HEK293 (cell line): ENCODE measurements around the gene WDR12.
A peak's percentile ranks its signal among the peaks of the same experiment; 100 is the strongest.

Experiments
- MEIS1 ChIP-seq: sonication (generic); formaldehyde crosslinking; IDR thresholded peaks from 2 replicates; pipeline ENCODE4 v1.8.1; 2022; ENCODE audit warnings: missing genetic modification reagents, mild to moderate bottlenecking, borderline replicate concordance
- MZF1 ChIP-seq: fragments of 450-650 bp; formaldehyde crosslinking; IDR thresholded peaks from 2 replicates; pipeline ENCODE4 v1.5.1; 2017; ENCODE audit warnings: missing biosample characterization, missing genetic modification characterization, borderline replicate concordance
- PRDM2 ChIP-seq: fragments of 450-650 bp; formaldehyde crosslinking; IDR thresholded peaks from 2 replicates; pipeline ENCODE4 v1.5.1; 2016; ENCODE audit warnings: missing biosample characterization, missing genetic modification characterization, borderline replicate concordance
- SCRT1 ChIP-seq: fragments of 450-650 bp; formaldehyde crosslinking; IDR thresholded peaks from 2 replicates; pipeline ENCODE4 v1.5.1; 2016; ENCODE audit warnings: missing biosample characterization, missing genetic modification characterization, borderline replicate concordance
- YY1 ChIP-seq: fragments of 450-650 bp; formaldehyde crosslinking; IDR thresholded peaks from 2 replicates; pipeline ENCODE4 v1.5.1; 2018; ENCODE audit warnings: missing biosample characterization, missing genetic modification characterization
- ZBTB8A ChIP-seq: fragments of 450-650 bp; formaldehyde crosslinking; IDR thresholded peaks from 2 replicates; pipeline ENCODE4 v1.5.1; 2016; ENCODE audit warnings: missing biosample characterization, missing genetic modification characterization
- ZFP37 ChIP-seq: fragments of 450-650 bp; formaldehyde crosslinking; IDR thresholded peaks from 2 replicates; pipeline ENCODE4 v1.5.1; 2016; ENCODE audit warnings: missing biosample characterization, missing genetic modification characterization
- ZNF174 ChIP-seq: fragments of 450-650 bp; formaldehyde crosslinking; IDR thresholded peaks from 2 replicates; pipeline ENCODE4 v1.5.0; 2017; ENCODE audit warnings: missing biosample characterization, mild to moderate bottlenecking, missing genetic modification characterization
- ZNF24 ChIP-seq: fragments of 450-650 bp; formaldehyde crosslinking; IDR thresholded peaks from 2 replicates; pipeline ENCODE4 v1.5.1; 2016; ENCODE audit warnings: missing biosample characterization, missing genetic modification characterization
- ZNF366 ChIP-seq: fragments of 450-650 bp; formaldehyde crosslinking; conservative IDR thresholded peaks from 2 replicates; pipeline ENCODE4 v1.5.1; 2016; ENCODE audit warnings: missing biosample characterization, missing genetic modification characterization
- ZNF423 ChIP-seq: fragments of 450-650 bp; formaldehyde crosslinking; IDR thresholded peaks from 2 replicates; pipeline ENCODE4 v1.5.1; 2016; ENCODE audit warnings: missing biosample characterization, missing genetic modification characterization
- ZNF426 ChIP-seq: fragments of 450-650 bp; formaldehyde crosslinking; IDR thresholded peaks from 2 replicates; pipeline ENCODE4 v1.5.1; 2017; ENCODE audit warnings: missing biosample characterization, missing genetic modification characterization, mild to moderate bottlenecking, inconsistent platforms, moderate library complexity
- ZNF548 ChIP-seq: fragments of 450-650 bp; formaldehyde crosslinking; IDR thresholded peaks from 2 replicates; pipeline ENCODE4 v1.5.1; 2016; ENCODE audit warnings: missing biosample characterization, missing genetic modification characterization
- ZNF558 ChIP-seq: fragments of 450-650 bp; formaldehyde crosslinking; IDR thresholded peaks from 2 replicates; pipeline ENCODE4 v1.5.1; 2016; ENCODE audit warnings: missing biosample characterization, missing genetic modification characterization
- ZNF600 ChIP-seq: fragments of 450-650 bp; formaldehyde crosslinking; IDR thresholded peaks from 2 replicates; pipeline ENCODE4 v1.5.1; 2016; ENCODE audit warnings: missing biosample characterization, missing genetic modification characterization
- ZNF629 ChIP-seq: fragments of 450-650 bp; formaldehyde crosslinking; IDR thresholded peaks from 2 replicates; pipeline ENCODE4 v1.5.1; 2017; ENCODE audit warnings: missing biosample characterization, missing genetic modification characterization
- ZNF658 ChIP-seq: fragments of 450-650 bp; formaldehyde crosslinking; IDR thresholded peaks from 2 replicates; pipeline ENCODE4; 2016; ENCODE audit warnings: missing biosample characterization, missing genetic modification characterization
- ZNF701 ChIP-seq: fragments of 450-650 bp; formaldehyde crosslinking; IDR thresholded peaks from 2 replicates; pipeline ENCODE4 v1.5.1; 2016; ENCODE audit warnings: missing biosample characterization, missing genetic modification characterization
- ZNF776 ChIP-seq: fragments of 450-650 bp; formaldehyde crosslinking; IDR thresholded peaks from 2 replicates; pipeline ENCODE4 v1.5.0; 2017; ENCODE audit warnings: missing biosample characterization, missing genetic modification characterization, borderline replicate concordance
- ZNF837 ChIP-seq: fragments of 450-650 bp; formaldehyde crosslinking; IDR thresholded peaks from 2 replicates; pipeline ENCODE4 v1.5.1; 2016; ENCODE audit warnings: missing biosample characterization, missing genetic modification characterization
- TF ChIP-seq, protein P1 (sequence below): IDR thresholded peaks from 2 replicates; pipeline ENCODE4 v1.6.1; 2011; ENCODE audit warnings: mild to moderate bottlenecking, low read depth, low read length, borderline replicate concordance
- TF ChIP-seq, protein P2 (sequence below): fragments of 450-650 bp; formaldehyde crosslinking; IDR thresholded peaks from 2 replicates; pipeline ENCODE4 v1.5.1; 2016; ENCODE audit warnings: missing biosample characterization, missing genetic modification characterization
- TF ChIP-seq, protein P3 (sequence below): fragments of 450-650 bp; formaldehyde crosslinking; IDR thresholded peaks from 2 replicates; pipeline ENCODE4 v1.5.1; 2016; ENCODE audit warnings: missing biosample characterization, missing genetic modification characterization
- TF ChIP-seq, protein P4 (sequence below): fragments of 450-650 bp; formaldehyde crosslinking; conservative IDR thresholded peaks from 2 replicates; pipeline ENCODE4 v1.5.1; 2016; ENCODE audit warnings: low read depth, missing biosample characterization, missing genetic modification characterization

WDR12 gene

DNA sequence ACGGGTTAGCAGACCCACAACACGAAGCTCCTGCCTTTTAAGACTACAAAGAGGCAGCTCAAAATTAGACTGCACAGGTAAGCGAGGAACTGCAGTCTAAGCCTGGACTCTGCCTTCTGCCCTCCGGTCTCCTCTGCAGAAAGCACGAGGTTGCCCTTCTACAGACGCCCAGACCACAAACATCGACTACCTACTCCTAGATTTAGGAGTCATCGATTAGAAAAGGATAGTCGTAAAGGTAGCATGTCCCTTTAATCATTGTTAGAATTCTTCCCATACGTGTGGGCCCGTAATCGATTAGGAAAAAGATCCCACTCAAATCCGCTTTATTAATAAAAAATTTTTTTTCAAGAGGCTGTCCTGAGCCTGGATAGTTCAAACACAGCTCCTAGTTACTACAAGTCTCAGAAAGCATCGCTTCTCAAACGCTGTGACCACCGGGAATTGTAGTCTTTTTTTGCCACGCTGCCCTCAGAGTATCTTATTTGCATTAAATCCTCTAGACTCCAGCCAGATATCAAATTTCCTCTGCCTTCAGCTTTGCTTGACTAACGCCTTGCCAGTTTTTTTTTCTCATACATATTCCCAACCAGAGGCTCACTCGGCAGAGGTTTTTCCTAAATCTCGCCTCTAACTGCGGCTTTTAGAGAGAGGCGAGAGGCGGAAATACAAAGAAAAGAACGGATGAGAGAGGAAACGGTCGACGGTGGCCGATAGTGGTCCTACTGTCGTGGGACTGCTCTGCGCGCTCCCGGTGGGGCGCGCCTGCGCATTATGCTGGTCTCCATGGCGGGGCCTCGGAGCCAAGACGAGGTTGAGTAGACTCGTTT, at the start of gene WDR12, which contains the start of gene CARF (continued):
- no peak for TF ChIP-seq ZNF548 (tag by site-specific recombination)
- TF ChIP-seq, protein P1, sequence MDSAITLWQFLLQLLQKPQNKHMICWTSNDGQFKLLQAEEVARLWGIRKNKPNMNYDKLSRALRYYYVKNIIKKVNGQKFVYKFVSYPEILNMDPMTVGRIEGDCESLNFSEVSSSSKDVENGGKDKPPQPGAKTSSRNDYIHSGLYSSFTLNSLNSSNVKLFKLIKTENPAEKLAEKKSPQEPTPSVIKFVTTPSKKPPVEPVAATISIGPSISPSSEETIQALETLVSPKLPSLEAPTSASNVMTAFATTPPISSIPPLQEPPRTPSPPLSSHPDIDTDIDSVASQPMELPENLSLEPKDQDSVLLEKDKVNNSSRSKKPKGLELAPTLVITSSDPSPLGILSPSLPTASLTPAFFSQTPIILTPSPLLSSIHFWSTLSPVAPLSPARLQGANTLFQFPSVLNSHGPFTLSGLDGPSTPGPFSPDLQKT, result no peak
- TF ChIP-seq ZNF629 (tag by site-specific recombination), result 0 out of 2 replicates have a peak, but pooled peaks have one; percentile 8
- peak; percentile 21; the same call in 1 of the 2 replicates for TF ChIP-seq ZNF600 (tag by site-specific recombination)
- no peak for TF ChIP-seq ZNF701 (tag by site-specific recombination)
- no peak for TF ChIP-seq ZNF837 (tag by site-specific recombination)
- TF ChIP-seq, protein P2, sequence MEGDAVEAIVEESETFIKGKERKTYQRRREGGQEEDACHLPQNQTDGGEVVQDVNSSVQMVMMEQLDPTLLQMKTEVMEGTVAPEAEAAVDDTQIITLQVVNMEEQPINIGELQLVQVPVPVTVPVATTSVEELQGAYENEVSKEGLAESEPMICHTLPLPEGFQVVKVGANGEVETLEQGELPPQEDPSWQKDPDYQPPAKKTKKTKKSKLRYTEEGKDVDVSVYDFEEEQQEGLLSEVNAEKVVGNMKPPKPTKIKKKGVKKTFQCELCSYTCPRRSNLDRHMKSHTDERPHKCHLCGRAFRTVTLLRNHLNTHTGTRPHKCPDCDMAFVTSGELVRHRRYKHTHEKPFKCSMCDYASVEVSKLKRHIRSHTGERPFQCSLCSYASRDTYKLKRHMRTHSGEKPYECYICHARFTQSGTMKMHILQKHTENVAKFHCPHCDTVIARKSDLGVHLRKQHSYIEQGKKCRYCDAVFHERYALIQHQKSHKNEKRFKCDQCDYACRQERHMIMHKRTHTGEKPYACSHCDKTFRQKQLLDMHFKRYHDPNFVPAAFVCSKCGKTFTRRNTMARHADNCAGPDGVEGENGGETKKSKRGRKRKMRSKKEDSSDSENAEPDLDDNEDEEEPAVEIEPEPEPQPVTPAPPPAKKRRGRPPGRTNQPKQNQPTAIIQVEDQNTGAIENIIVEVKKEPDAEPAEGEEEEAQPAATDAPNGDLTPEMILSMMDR (tag by site-specific recombination), result no peak
- no peak for TF ChIP-seq MEIS1 (CRISPR knock-in tag)
- TF ChIP-seq SCRT1 (tag by site-specific recombination), result no peak
- no peak for TF ChIP-seq ZNF423 (tag by site-specific recombination)
- no peak for TF ChIP-seq ZNF776
- no peak; the same call in 1 of the 2 replicates for TF ChIP-seq YY1 (tag by site-specific recombination)
- TF ChIP-seq ZNF24 (tag by site-specific recombination), result no peak
- no peak; the same call in 1 of the 2 replicates for TF ChIP-seq ZBTB8A (tag by site-specific recombination)
- TF ChIP-seq PRDM2, result no peak
- no peak for TF ChIP-seq ZNF426 (tag by site-specific recombination)
- TF ChIP-seq ZNF174 (tag by site-specific recombination), result no peak
- TF ChIP-seq, protein P3, sequence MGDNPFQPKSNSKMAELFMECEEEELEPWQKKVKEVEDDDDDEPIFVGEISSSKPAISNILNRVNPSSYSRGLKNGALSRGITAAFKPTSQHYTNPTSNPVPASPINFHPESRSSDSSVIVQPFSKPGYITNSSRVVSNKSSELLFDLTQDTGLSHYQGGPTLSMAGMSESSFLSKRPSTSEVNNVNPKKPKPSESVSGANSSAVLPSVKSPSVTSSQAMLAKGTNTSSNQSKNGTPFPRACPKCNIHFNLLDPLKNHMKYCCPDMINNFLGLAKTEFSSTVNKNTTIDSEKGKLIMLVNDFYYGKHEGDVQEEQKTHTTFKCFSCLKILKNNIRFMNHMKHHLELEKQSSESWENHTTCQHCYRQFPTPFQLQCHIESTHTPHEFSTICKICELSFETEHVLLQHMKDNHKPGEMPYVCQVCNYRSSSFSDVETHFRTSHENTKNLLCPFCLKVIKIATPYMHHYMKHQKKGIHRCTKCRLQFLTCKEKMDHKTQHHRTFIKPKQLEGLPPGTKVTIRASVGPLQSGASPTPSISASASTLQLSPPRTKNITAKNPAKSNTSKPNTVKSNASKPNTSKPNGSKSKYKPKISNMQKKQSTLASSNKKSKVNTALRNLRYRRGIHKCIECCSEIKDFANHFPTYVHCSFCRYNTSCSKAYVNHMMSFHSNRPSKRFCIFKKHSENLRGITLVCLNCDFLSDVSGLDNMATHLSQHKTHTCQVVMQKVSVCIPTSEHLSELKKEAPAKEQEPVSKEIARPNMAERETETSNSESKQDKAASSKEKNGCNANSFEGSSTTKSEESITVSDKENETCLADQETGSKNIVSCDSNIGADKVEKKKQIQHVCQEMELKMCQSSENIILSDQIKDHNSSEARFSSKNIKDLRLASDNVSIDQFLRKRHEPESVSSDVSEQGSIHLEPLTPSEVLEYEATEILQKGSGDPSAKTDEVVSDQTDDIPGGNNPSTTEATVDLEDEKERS (tag by site-specific recombination), result no peak
- no peak for TF ChIP-seq MZF1 (tag by site-specific recombination)
- peak; percentile 98 for TF ChIP-seq ZNF366 (tag by site-specific recombination)
- TF ChIP-seq ZNF558 (tag by site-specific recombination), result peak; percentile 34; the same call in 1 of the 2 replicates
- TF ChIP-seq, protein P4, sequence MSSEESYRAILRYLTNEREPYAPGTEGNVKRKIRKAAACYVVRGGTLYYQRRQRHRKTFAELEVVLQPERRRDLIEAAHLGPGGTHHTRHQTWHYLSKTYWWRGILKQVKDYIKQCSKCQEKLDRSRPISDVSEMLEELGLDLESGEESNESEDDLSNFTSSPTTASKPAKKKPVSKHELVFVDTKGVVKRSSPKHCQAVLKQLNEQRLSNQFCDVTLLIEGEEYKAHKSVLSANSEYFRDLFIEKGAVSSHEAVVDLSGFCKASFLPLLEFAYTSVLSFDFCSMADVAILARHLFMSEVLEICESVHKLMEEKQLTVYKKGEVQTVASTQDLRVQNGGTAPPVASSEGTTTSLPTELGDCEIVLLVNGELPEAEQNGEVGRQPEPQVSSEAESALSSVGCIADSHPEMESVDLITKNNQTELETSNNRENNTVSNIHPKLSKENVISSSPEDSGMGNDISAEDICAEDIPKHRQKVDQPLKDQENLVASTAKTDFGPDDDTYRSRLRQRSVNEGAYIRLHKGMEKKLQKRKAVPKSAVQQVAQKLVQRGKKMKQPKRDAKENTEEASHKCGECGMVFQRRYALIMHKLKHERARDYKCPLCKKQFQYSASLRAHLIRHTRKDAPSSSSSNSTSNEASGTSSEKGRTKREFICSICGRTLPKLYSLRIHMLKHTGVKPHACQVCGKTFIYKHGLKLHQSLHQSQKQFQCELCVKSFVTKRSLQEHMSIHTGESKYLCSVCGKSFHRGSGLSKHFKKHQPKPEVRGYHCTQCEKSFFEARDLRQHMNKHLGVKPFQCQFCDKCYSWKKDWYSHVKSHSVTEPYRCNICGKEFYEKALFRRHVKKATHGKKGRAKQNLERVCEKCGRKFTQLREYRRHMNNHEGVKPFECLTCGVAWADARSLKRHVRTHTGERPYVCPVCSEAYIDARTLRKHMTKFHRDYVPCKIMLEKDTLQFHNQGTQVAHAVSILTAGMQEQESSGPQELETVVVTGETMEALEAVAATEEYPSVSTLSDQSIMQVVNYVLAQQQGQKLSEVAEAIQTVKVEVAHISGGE (tag by site-specific recombination), result peak; percentile 74
- TF ChIP-seq ZFP37 (tag by site-specific recombination), result no peak
- no peak for TF ChIP-seq ZNF658 (tag by site-specific recombination)
